ENCODE measurements around the gene HOXA9.
A peak's percentile ranks its signal among the peaks of the same experiment; 100 is the strongest.

The HOXA9 gene

DNA sequence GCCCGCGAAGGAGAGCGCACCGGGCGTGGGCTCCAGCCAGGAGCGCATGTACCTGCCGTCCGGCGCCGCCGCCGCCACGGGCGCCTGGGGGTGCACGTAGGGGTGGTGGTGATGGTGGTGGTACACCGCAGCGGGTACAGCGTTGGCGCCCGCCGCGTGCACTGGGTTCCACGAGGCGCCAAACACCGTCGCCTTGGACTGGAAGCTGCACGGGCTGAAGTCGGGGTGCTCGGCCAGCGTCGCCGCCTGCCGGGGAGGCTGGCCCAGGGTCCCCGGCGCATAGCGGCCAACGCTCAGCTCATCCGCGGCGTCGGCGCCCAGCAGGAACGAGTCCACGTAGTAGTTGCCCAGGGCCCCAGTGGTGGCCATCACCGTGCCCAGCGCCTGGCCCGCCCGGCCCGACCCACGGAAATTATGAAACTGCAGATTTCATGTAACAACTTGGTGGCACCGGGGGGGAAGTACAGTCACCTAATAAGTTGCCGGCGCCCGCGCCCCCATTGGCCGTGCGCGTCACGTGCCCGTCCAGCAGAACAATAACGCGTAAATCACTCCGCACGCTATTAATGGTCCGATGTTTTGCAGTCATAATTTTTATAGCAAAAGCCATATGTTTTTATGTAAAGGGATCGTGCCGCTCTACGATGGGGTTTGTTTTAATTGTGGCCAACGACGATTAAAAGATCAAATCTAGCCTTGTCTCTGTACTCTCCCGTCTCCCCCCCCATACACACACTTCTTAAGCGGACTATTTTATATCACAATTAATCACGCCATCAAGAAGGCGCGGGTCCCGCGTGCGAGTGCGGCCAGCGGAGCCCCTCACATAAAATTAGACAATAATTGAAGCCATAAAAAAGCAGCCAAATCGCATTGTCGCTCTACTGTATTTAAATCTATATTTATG lies at the start of gene HOXA9:
Gene HOXA9, minus strand, starts transcription at position 449 of the 907 bp plus-strand sequence. Its CDS starts 80 bp downstream, at position 369.
- peak; percentile 87 for DNase-seq

- peak; percentile 51 for DNase-seq
Measured at GRCh38 chr7:27214239-27214950, 49.1 kb upstream of the HOXA9 start.

DNA sequence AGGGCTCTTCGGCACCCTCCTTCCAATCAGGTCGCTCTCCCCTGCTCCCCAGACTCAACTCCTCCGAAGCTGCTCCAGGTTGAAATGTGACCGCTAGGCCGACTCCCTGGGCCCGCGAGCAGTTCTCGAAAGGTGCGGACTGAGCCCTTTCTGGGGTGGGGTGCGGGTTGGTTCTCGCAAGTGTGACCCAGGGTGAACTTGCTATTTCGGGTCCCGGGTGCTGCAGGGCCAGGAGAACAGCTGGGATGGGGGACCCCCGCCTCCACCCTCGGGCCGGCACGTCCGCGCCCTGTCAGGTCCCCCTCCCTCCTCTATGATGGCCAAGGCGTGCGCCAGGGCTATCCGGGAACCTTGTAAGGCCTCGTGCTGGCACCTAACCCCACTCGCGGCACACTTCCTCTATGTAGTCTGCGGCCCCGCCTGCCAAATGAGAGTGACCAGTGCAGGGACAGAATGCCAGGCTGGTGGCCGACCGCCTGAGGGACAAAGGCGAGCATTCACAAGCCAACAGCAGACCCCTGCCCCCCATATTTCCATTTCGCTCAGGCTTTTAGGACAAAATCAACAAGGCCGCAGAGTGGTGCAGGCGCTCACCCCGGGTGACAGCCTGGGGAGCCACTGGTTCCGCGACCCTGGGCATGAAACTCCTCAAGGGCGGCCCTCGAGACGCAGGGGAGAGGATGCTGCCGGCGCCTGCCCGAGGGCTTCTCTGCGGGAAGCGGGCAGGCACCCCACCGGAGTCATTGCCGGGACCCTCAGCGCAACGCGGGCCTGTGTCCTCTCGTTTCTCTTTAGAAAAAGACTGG lies 48.3 kb upstream of the HOXA9 start:
- no peak for DNase-seq

DNA sequence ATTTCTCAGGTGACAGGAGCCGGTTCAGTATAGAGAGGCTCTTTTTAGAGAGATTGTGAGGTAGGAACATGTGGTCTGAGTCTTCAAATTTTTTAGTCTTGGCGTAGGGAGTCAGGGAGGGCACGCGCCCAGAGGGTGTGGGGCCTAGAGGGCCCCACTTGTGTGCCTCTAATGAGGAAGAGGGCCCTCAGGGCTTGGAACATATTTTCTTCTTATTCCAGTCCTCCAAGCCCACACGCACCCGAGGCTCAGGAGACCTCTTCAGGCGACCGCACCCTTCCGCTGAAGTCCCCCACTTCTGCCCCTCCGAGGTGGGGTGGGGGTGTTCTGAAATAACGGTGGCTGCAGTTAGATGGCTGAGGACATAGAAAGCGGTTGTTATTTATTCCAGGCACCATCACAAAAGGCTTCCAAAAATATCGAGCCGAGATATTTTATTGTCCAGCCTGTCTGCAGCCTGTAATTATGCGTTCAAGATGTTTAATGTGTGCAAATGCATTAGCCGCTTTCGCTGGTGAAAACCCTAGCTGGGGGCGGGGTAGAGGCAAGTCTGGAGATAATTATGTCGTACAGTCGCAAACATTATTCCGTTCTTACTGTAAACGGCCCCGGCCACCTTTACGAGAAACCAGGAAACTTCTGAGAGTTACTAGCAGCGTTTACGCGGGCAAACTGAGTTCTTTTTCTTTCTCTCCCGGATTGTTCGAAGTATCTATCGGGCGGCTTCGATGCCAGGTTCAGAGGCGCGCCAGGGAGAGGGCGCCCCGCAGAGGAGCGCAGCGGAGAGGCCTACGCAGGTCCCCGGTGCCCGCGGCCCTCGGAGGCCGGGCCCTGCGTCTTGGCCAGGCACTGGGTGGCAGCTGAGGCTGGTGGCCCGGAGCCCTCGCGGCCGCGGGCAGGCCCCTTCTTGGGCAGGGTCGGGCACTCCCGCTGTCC lies 47.4 kb upstream of the HOXA9 start:
- no peak for DNase-seq

GRCh38 chr7:27211764-27212204 lies 46.4 kb upstream of the HOXA9 start:
- DNase-seq = no peak

DNA sequence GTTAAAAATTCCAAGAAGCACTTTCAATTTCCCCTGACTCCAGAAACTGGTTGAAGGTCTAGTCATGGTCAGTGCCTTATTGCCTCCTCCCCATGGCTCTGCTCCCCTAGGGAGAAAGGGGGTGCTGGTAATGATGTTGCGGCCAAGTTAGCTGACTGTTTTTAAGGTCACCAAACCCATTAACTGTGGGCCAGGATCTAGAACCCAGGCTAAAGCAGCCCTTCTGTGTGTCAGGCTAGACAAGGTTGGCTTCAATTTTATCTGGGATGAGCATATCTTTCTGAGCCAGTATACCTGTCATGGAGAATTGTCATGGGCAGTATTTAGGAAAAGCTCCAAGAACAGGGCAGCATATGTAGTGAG lies 45.7 kb upstream of the HOXA9 start:
- no peak for DNase-seq

DNA sequence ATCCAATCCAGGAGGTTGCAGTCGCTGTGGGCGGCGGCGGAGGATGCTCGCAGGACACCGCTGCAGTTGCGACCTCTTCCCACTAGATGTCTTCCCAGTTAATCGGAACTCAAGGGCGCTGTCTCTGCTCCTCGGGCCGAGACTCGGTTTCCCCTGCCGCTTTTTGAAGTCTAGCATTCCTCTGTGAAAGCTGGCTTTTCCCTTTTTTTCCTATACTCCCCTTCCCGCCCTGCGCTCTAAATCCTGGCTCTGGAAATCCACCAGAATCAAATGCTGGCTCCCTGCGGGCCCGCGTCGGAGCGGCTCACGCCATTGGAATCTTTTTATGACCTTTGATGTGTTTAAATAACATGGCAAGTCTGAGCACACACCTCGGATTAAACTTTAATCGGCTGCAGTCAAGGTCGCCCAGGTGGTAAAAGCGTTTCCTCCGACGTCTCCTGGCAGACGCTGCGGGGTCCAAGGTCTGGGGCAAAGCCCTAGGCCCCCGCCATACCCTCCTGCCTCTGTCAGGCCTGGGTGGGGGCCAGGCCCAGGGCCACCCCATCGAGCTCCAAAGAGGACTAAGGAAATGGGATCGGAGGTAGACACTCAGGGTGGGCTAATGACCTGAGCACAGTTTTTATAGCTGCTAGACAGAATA lies 45.2 kb upstream of the HOXA9 start:
- peak; percentile 54 for DNase-seq

DNA sequence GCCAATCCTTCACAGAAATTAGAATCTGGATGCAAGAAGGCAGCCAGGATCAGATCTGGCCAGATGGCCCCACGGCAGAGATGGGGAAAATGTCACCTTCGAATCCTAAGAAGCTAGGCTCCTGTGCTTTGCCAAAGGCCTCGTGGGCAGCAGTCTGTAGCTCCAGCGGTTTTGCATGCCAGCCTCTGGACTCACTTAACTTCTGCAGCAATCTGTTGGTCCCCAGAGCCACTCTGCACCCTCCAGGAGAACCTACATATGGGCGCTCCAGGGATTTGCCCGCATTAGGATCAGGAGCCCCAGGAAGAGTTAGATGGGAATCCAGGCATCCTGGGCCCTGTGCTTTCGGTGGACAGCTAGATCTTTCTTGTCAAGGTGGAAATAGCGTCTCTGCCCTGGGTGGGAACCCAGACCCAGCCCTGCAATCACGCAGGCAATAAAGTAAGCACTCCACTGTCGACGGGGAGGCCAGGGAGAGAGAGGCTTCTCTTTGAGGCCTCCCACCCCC lies 44.6 kb upstream of the HOXA9 start:
- DNase-seq = no peak

DNA sequence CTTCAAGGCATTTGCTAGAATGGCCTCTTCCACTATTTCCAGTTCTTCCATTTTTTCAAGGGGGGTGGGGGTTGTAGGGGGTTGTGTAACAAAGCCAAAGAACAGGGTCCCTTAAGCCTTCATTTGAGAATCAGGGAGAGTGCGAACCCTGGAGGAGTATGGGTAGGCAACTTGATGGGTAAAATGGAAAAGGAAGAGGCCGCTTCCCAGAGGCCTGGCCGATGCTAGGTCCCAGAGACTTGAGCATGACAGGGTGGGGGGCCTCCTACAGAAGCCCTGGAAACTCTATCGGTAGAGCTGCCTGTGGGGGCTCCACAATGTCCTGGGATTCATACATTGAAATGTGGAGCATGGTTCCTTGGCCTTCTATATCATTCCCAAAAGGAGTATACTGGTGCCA lies 43.7 kb upstream of the HOXA9 start:
- DNase-seq = no peak

DNA sequence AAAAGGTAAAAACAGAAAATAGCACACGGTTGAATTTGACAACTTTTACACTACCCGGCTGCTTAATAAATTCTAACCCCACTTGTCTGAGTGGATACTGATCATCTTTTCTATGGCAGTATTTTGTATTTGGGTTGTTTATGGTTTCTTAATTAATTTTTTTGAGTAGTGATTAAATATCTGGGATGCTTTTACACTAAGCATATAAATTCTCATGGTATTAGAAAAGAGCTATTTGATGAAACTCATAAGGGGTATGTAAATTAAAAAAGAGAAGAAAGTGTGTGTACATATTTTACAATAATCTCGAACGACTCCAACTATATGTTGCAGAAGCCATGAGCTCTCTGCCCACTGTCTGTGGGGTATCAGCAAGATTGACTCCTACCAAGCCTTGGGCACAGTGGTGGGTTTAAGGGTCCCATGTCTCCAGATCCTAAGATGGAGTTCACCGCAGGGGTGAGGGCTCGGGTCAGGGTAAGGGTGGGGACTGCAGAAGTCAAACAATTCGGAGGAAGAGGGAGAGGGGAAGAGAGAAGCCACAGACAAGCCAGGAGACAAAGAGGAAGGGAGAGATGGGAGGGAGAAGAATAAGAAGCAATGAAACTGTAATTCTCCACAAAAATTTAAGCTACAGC lies 42.1 kb upstream of the HOXA9 start:
- DNase-seq = no peak

DNA sequence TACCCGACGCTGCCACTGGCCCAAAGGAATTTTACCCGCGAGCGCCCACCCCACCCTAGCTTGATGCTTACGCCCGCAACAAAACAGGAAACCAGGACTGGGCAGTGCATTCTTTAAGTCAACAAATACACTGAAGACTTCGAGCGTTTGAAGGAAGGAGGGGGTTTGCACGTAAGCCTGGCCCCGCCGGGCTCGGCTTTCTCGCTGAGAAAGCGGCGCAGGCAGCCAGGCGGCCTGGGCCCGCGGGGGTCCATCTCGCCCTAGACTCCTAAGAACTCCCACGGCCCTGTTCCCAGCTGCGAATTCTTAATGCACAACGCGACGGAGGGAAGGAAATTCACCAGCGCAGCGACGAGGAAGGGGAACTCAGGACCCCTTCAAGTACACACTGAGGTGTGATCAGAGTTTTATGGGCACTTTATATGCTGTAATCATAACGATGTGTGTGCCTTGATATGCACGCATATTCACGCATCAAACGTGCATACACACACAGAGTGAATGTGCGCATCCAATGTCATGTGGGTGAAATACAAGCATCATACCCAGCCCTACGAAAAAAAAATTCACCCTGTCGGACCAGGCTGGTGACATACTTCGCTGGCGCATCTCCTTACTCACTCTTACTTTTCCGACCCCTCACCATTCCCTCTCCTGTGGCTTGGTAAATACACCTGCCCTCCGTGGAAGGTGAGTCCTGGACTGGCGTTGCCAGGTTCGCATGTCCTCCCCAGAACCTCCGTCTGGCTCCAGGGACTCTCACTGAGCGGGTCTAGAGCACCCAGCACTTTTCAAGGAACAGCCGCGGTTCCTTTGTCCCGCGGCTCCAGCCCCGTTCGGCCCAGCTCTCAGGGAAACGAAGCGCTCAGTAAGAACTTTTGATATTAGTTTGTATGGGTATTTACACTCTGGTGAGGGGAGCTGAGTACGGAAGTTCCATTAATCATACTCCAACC lies 40.3 kb upstream of the HOXA9 start:
- no peak for DNase-seq

DNA sequence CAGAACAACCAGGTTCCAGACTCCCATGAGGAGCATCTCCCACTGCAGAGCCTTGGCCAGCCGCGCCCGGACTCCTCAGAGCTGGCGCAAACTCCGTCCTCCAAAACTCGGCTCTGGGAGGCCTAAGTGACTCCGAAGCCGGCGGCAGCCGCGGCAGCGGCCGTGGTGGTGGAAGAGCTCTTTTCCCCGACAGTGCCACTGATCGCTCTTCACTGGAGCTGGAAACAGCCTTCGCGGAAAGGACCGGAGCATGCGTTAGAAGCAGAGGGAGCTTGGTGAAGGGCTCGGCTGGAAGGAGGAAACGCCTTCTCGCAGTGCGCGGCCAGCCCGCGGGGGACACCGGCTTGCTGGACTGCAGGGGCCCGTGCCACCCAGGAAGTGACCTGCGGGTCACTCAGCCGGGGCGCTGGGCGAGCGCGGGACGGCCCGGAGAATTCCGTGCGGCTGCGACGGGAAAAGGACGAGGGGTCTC lies 39.5 kb upstream of the HOXA9 start:
- peak; percentile 29 for DNase-seq

GRCh38 chr7:27203964-27204594 lies 38.7 kb upstream of the HOXA9 start:
- DNase-seq = no peak

- no peak for DNase-seq
Measured at GRCh38 chr7:27203365-27203953, 38.1 kb upstream of the HOXA9 start.

DNA sequence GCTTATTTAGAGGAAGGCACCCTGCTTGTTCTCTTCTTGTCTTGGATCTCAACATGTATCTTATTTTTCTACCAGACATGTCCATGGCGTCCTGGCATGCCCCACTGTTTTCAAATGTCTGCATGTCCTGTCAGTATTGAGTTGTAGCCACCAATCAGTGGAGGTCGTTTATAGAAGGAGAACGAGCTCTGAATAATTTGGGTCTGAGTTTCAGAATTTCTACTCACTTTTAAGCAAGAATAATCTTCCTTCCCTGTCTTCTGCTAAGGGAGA lies 37.5 kb upstream of the HOXA9 start:
- no peak for DNase-seq

- no peak for DNase-seq
Measured at GRCh38 chr7:27202018-27202861, 36.9 kb upstream of the HOXA9 start.

DNA sequence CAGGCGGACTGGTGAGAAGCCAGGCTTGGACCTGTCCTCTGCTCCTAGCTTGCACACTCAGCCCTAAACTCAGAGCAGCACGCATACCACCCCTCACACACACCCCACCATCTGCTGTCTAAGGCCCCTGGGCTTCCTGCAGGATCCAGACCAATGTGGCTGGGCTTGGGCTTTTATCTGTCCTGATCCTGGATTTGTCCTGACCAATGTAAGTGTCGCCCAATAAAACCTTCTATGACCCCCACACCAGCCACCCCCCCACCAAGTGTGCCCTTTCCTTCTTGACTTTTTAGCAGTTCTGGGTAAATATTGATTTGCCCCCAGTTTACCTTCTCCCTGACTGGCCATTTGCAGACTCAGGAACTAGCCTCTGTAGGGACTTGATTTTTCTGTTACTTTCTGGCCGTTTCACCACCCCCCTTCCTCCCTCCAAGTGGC lies 36.3 kb upstream of the HOXA9 start:
- no peak for DNase-seq
